Stimulated activated CD4-positive, alpha-beta T cell treated with anti-CD3 and anti-CD28 coated beads, Interleukin-15, amount 100 ng/mL, for 1 hour (primary cell): Measurements from ENCODE around the gene LRRC31.
A peak's percentile ranks its signal among the peaks of the same experiment; 100 is the strongest.

Experiments used
- DNase-seq, 2 donors: peaks; one replicate each; pipeline ENCODE4 v3.0.0-alpha.2; 2020; ENCODE audit warnings: low read depth in 1 of 2, low spot score in 1 of 2

Gene LRRC31

DNA sequence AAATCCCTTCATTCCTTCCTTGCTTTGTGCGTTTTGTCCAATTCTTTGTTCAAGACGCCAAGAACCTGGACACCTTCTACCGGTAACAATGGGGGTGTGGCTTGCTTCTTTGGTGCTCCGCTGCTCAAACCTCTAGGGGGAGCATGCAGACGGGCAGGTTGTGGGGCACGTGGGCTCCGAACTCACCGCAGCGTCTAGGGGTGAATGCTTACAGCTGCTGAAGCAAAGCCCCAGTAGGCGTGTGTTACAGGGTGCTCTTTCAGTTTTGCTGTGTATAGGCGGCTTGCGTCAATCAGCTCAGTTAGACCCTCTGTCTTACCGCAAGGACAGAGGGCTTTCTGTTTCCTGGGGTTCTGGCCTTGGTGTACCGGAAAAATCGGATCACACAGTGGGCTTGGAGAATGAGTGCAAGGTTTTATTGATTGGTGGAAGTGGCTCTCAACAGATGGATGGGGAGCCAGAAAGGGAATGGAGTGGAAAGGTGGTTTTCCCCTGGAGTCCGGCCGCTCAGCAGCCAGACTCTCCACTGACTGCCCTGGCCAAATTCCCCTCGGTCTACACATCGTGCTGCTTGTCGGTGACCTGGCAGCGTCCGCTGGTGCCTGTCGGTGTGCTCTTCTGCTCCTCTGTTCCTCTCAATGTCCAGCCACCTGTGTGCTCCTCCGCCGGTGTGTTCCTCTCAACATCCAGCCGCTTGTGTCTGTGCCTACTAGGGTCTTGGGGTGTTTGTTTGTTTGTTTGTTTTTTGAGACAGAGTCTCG is 55.8 kb downstream of the LRRC31 start:
- DNase-seq: peak; percentile 31 to 50

DNA sequence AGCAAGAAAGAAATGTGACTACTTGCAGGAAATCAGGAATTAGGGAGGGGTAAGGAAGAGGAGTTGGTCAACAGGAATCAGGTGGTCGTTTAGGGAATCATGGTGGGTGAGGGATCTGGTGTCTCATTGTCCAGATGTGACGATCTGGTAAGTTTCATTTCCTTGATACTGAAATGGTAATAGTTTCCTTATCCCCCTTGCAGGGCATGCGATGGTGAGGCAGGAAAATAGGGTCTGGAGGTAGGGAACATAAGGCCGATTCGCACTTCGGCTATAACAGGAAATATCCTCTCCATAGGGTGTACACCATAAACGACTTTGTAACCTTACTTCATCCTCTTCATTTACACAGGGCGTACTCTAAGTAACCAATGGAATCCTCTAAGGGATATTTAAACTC is 56.5 kb downstream of the LRRC31 start:
- no peak for DNase-seq

DNA sequence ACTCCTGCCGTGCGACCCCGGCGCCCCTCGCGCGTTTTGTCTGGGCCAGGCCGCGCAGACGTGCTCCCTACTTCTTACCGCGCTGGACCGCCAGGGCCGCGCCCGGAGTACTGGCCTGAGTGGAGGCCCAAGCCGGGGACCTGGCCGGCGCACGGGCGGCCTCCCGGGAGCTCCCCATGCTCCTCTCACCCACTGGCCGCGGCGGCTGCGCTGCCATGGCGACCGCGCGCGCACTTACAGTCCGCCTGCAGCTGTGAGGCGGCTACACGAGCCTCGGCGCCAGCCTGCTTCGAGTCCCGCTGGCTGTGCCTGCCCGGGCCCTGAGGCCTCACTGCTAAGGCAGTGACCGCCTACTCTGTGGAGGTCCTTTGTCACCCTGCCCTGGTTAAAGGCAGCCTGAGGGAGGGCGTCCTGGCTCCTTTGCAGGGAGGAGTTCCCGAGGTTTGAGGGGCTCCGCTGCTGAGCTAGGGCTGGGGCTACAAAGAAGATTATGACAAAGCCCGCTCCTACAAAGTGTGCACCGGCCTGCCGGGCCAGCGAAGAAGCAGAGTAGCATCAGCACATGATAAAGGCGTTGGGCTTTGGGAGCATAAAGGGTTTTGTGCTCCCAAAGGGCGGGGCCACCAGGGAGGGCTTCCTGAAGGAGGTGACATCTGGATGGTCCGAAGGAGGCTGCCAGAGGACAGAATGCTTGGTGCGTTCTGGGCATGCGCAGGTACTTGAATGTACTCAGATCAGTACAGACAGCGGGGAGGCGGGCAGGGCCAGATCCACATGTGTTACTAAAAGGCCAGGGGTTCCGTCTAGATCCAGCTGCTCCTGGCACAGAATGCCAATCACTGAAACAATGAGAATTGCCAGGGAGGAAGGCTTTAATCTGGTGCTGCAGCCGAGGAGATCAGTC is 57.2 kb downstream of the LRRC31 start, which contains the start of the genes LRRC34 and LRRIQ4:
Gene LRRC34, minus strand, starts transcription at position 573 of the 904 bp plus-strand sequence. Its CDS starts 356 bp downstream, at position 217.
Gene LRRIQ4, plus strand, starts transcription at position 539 of the 904 bp plus-strand sequence. CDS start 9,052 bp downstream, outside the sequence.
- DNase-seq: peak; percentile 16 to 50

DNA sequence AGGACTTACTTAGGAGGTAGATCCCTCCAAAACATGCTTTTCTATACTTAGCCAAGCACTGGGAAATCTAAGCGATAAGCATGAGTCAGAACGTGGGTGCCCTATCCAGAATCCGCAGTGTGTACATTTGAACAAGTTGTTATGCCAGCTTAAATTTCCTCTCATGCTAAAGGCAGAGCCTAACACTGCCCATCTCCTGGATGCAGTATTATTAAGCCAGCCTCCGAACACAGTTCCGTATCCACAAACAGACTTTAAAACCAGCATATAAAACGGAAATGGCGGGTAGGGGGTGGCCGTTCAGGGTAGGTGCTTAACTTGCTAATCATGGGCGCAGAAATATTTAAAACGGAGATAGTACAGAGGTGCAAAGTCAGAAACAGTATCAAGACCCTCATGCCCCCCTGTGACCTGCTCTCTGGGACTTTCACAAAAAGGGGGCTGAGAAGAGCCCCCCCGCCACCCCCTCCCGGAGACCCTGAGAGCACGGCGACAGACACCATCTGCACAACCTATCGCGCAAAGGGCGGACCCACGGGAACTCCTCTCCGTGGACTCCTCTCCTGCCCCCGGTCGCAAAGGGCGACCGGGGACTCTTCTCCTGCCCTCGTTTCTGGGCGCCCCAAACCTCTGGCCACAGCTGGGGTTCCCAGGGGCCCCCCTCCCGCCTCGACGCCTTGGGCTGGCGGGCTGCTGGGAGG is 58.0 kb downstream of the LRRC31 start:
- no peak for DNase-seq

DNA sequence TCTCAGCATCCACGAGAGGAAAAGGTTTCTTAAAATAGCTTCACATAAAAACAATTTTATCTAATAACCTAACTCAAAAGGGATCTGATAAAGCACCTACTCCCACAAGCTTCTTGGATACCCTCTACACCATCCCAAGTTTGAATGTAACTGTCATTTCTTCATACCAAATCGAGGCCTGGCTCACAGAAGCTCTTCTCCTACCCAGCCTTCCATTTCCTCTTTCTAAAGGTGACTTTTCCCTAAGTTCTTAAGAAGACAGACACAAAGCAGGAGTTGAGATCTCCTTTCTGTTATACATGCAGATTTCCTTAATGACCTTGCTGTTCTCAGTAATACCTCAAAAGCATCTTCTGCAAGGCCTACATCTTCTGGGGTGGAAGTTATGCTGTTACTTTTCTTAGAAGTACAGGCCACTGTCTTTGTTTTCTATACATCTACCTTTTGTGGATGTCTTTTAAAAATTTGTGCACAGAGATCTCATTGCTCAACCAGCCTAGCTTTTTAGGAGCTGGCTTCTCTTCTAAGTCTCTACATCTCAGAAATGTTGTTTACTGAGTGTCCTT is 60.4 kb downstream of the LRRC31 start:
- DNase-seq: no peak

DNA sequence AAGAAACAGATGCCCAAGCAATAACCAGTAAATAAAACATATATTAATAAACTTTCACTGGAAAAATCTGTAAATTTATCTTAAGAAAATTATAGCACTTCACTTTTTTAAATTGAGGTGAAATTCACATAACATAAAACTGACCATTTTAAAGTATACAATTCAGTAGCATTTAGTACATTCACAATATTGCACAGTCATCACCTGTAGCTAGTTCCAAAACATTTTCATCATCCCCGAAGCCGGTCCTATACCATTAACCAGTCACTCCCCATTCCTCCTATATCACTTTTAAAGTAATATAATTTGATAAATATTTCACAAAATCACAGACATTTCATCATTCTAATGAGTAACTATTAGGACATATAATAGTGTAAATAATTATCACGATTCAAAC is 65.1 kb downstream of the LRRC31 start:
- DNase-seq: no peak

DNA sequence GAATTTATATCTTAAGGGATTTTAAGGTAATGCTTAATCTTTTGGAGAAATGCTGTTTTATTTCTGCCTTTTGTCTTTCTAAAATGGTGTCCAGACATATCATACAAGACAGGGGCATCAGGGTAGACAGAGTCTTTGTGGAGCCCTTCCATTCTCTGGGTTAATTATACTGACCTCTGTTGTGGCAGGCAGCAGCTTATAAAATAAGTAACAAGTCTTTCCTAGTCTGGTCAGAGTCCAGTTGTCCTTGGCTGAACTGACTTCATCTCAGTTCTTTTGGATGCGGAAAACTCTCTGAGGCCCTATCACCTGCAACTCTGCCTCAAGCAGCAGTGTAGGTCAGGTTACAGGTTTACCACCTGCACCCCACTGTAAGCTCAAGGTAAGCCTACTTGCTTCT is 77.4 kb downstream of the LRRC31 start:
- no peak for DNase-seq

DNA sequence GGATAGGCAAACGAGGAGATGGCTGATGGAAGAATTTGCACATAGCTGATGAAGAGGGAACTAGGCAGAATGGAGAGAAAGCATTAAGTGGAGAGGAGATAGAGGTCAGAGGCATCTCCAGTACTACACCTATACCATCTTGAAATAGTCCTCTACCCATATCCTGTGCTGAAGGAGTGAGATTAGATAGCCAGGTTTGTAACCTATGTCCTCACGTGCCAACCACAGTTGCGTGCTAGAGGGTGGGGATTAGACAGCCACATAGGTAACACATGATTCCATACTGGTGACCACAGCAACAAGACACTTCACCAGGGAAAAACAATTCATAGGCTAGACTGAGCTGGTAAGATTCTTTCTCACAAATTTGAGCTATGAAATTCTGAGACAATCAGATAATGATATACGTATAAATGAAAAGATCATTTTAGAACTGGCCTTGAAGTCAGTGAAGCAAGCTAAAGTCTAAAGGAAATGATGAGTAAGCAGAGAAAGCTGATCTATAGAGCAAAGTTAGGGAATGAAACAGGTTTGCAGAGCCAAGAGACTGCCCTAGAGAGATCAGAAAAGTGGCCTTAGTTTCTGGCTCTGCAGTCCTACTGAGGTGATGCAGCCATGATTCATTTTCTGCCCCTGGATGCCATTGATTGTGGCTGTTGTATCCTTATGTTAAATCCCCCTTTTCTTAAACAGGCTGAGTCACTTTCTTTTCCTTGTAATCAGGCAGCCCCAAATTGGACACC is 78.9 kb downstream of the LRRC31 start:
- DNase-seq: no peak

DNA sequence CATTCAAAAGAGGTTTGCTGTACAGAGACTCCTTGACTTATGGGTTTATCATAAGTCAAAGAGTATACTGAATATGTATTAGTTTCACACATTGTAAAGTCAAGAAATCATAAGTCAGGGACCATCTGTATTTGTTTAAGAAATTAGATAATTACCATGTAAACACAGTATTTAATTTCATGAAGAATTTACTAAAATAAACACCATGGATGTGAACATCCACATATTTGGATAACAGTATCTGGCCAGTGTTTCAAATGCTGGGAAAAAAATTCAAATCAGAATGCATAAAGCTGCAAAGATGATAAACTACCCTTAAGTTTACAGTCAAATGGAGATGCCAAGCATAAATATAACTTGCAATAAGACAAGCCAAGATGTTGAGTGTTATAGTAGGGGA is 79.5 kb downstream of the LRRC31 start:
- DNase-seq: no peak
